Mesenchymal stem cell (in vitro differentiated cells and primary cell): ENCODE data around the gene PAPPA2.

Source experiments
- DNase-seq: peaks from one replicate; pipeline ENCODE4 v3.0.0-alpha.2; 2013
- H2AFZ ChIP-seq: one replicate; pipeline ENCODE4 v1.6.1; 2013; ENCODE audit warnings: low read depth, mild to moderate bottlenecking, control low read depth, inconsistent platforms, low read length, moderate library complexity
- H2AK5ac ChIP-seq: 2 replicates; pipeline ENCODE4 v1.6.1; 2013; ENCODE audit warnings: low read length, moderate library complexity, mild to moderate bottlenecking, inconsistent platforms; ENCODE audit not compliant: severe bottlenecking
- H2BK120ac ChIP-seq: one replicate; pipeline ENCODE4 v1.6.1; 2013; ENCODE audit warnings: low read depth, mild to moderate bottlenecking, inconsistent platforms, low read length, moderate library complexity
- H2BK12ac ChIP-seq, 2 experiments: one replicate each; pipeline ENCODE4 v1.6.1; 2013; ENCODE audit warnings: inconsistent platforms in 2 of 2, low read length in 2 of 2, mild to moderate bottlenecking in 2 of 2, moderate library complexity in 2 of 2, control low read depth in 1 of 2
- H2BK15ac ChIP-seq: one replicate; pipeline ENCODE4 v1.6.1; 2013; ENCODE audit warnings: mild to moderate bottlenecking, low read depth, inconsistent platforms; ENCODE audit not compliant: poor library complexity, severe bottlenecking
- H2BK5ac ChIP-seq: 2 replicates; pipeline ENCODE4 v1.6.1; 2013; ENCODE audit warnings: low read depth, mild to moderate bottlenecking, low read length, control low read depth, inconsistent platforms; ENCODE audit not compliant: poor library complexity, severe bottlenecking
- H3K14ac ChIP-seq, 2 experiments: one replicate each; pipeline ENCODE4 v1.6.1; 2013; ENCODE audit warnings: inconsistent platforms in 2 of 2, low read length in 2 of 2, control low read depth in 1 of 2, mild to moderate bottlenecking in 1 of 2, moderate library complexity in 1 of 2
- H3K18ac ChIP-seq, 2 experiments: one replicate each; pipeline ENCODE4 v1.6.1; 2013; ENCODE audit warnings: inconsistent platforms in 2 of 2, low read length in 2 of 2, control low read depth in 1 of 2, low read depth in 1 of 2, mild to moderate bottlenecking in 1 of 2
- H3K23ac ChIP-seq, 2 experiments: one replicate each; pipeline ENCODE4 v1.6.1; 2013; ENCODE audit warnings: inconsistent platforms in 2 of 2, low read length in 2 of 2, mild to moderate bottlenecking in 2 of 2, moderate library complexity in 2 of 2, control low read depth in 1 of 2
- H3K27ac ChIP-seq: 2 replicates; pipeline ENCODE4 v1.5.1; 2013; ENCODE audit warnings: mild to moderate bottlenecking, moderate library complexity, low read length, control low read depth, inconsistent platforms; ENCODE audit not compliant: poor library complexity, severe bottlenecking
- H3K27me3 ChIP-seq, 2 experiments: 2 replicates each; pipeline versions ENCODE4 v1.6.1 to v1.7.0; 2013; ENCODE audit warnings: low read length in 2 of 2, mild to moderate bottlenecking in 2 of 2, moderate library complexity in 2 of 2, control low read depth in 1 of 2, inconsistent platforms in 1 of 2; ENCODE audit not compliant: control insufficient read depth in 1 of 2, insufficient read depth in 1 of 2
- H3K36me3 ChIP-seq, 2 experiments: 2 replicates each; pipeline versions ENCODE4 v1.6.1 to v1.7.0; 2013; ENCODE audit warnings: low read length in 2 of 2, control low read depth in 1 of 2, inconsistent platforms in 1 of 2, low read depth in 1 of 2, mild to moderate bottlenecking in 1 of 2; ENCODE audit not compliant: insufficient read depth in 2 of 2, control insufficient read depth in 1 of 2
- H3K4ac ChIP-seq, 2 experiments: one replicate each; pipeline ENCODE4 v1.6.1; 2013; ENCODE audit warnings: inconsistent platforms in 2 of 2, low read length in 2 of 2, mild to moderate bottlenecking in 2 of 2, moderate library complexity in 2 of 2, control low read depth in 1 of 2, low read depth in 1 of 2
- H3K4me1 ChIP-seq: 2 replicates; pipeline ENCODE4 v1.6.1; 2013; ENCODE audit warnings: low read depth, low read length, control low read depth; ENCODE audit not compliant: control insufficient read depth, insufficient read depth
- H3K4me2 ChIP-seq: 2 replicates; pipeline ENCODE4 v1.6.1; 2013; ENCODE audit warnings: low read length, mild to moderate bottlenecking, inconsistent platforms; ENCODE audit not compliant: poor library complexity, severe bottlenecking
- H3K4me3 ChIP-seq, 2 experiments: 2 replicates each; pipeline versions ENCODE4 v1.5.1 to v1.7.0; 2013; ENCODE audit warnings: low read length in 2 of 2, mild to moderate bottlenecking in 2 of 2, control low read depth in 1 of 2, low read depth in 1 of 2; ENCODE audit not compliant: insufficient read depth in 1 of 2
- H3K79me1 ChIP-seq: replicated peaks from 2 replicates; pipeline ENCODE4 v1.6.1; 2013; ENCODE audit warnings: mild to moderate bottlenecking, control low read depth, low read length, inconsistent platforms; ENCODE audit not compliant: poor library complexity, severe bottlenecking
- H3K9ac ChIP-seq: 2 replicates; pipeline ENCODE4 v1.7.0; 2013; ENCODE audit warnings: mild to moderate bottlenecking, low read length, moderate library complexity
- H3K9me3 ChIP-seq: 2 replicates; pipeline ENCODE4 v1.7.0; 2013; ENCODE audit warnings: mild to moderate bottlenecking, low read length; ENCODE audit not compliant: control insufficient read depth
- H4K8ac ChIP-seq: one replicate; pipeline ENCODE4 v1.6.1; 2013; ENCODE audit warnings: inconsistent platforms, mild to moderate bottlenecking, low read length, moderate library complexity
- H4K91ac ChIP-seq: one replicate; pipeline ENCODE4 v1.6.1; 2013; ENCODE audit warnings: mild to moderate bottlenecking, low read length, inconsistent platforms
- WGBS: methylation state at CpG from one replicate; pipeline ENCODE4 v1.1.7; 2013; ENCODE audit warnings: mixed read lengths; 5-methylcytosine and 5-hydroxymethylcytosine counted together

The PAPPA2 gene

DNA sequence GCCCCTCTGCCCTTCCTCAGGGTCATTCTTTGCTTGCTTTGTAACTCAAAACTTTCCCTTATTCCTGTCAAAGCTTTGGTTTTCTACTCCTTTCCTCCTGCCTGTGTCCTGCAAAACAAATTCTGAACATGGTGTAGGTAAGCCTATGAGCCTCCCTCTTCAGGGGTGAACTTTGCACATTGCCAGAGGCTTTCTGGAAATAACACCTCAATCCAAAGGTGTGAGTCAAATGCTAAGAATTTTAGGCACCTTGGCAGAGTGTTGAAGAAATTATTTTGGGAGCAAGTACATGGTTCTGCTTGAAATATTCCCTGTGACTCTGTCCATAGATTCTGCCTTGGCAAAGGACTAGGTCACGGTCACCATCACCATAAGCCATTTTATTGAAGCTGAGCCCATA lies 70.0 kb downstream of the PAPPA2 start:
- no peak overlapping the region for H3K4me3 ChIP-seq
- H2BK120ac ChIP-seq, result no peak overlapping the region
- H2BK12ac ChIP-seq, result no peak overlapping the region
- H2BK15ac ChIP-seq, result no peak overlapping the region
- H3K4ac ChIP-seq, result no peak overlapping the region
- H3K27me3 ChIP-seq, result peaks cover 0 to 7% of the 10 kb centered on the region in 2 experiments
- H3K79me1 ChIP-seq, result no peaks in the 10 kb centered on the region
- H2AK5ac ChIP-seq, result no peak overlapping the region
- no peak overlapping the region for H3K14ac ChIP-seq
- no peak overlapping the region for H2BK5ac ChIP-seq
- no peaks in the 10 kb centered on the region for H3K36me3 ChIP-seq
- no peaks in the 10 kb centered on the region for H3K9me3 ChIP-seq
- WGBS, result 80% methylated on average over 1 of the region's 1 CpG
- no peak for DNase-seq
- H3K4me1 ChIP-seq, result no peaks in the 10 kb centered on the region
- H4K8ac ChIP-seq, result no peak overlapping the region
- no peak overlapping the region for H3K4me2 ChIP-seq
- H3K18ac ChIP-seq, result no peak overlapping the region
- no peak overlapping the region for H2AFZ ChIP-seq
- H3K9ac ChIP-seq, result no peak overlapping the region
- no peak overlapping the region for H4K91ac ChIP-seq
- H3K23ac ChIP-seq, result no peak overlapping the region
- no peak overlapping the region for H3K27ac ChIP-seq

DNA sequence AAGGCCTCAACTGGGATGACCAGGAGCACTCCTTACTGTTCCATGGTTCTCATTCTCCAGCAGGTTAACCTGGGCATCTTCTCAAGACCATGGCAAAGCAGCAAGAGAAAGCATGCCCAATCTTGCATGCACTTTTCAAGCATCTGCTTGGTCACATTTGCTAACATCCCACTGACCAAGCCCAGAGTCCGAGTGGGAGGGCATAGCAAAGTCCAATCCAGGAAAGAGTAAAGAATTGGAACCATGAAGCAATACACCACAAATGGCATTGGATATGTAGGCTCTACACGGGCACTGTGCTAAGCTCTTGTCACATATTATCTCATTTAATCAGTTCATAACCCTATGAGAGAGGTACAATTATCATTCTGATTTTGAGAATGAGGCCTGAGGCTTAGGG lies 73.6 kb downstream of the PAPPA2 start:
- Histone ChIP-seq H2BK5ac (no peak overlapping the region), H3K36me3 (no peaks in the 10 kb centered on the region), H3K4me2 (no peak overlapping the region), H2AFZ (no peak overlapping the region), H3K18ac (no peak overlapping the region), H3K27me3 (no peaks in the 10 kb centered on the region), H3K14ac (no peak overlapping the region), H3K9me3 (peaks cover 4% of the 10 kb centered on the region), H4K91ac (no peak overlapping the region), H3K4me1 (no peaks in the 10 kb centered on the region), H3K23ac (no peak overlapping the region), H3K4ac (no peak overlapping the region), H3K9ac (no peak overlapping the region), H2AK5ac (no peak overlapping the region), H3K27ac (no peak overlapping the region), H4K8ac (no peak overlapping the region), H2BK15ac (no peak overlapping the region), H3K4me3 (no peak overlapping the region), H2BK12ac (no peak overlapping the region), H2BK120ac (no peak overlapping the region), H3K79me1 (no peaks in the 10 kb centered on the region)
- 42% methylated on average over 1 of the region's 2 CpGs for WGBS
- DNase-seq, result no peak

DNA sequence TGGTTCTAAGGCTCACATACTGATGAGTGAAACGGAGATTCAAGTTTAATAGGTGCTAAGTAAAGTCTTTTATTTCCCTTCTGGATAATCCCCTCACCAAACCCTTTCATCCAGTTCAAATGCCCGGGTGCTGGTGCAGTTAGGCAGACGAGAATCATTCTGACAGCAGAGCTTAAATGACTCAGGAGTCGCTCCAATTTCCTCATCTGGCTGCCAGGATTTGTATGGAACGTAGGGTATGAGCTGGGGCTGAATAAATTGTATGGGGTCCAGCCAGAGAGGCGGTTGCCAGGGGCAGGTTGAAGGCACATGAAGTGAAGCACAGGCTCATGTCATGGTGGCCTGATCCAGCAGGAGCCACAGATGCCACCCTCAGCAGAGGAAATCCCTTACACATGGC lies 76.0 kb downstream of the PAPPA2 start:
- DNase-seq, result no peak

DNA sequence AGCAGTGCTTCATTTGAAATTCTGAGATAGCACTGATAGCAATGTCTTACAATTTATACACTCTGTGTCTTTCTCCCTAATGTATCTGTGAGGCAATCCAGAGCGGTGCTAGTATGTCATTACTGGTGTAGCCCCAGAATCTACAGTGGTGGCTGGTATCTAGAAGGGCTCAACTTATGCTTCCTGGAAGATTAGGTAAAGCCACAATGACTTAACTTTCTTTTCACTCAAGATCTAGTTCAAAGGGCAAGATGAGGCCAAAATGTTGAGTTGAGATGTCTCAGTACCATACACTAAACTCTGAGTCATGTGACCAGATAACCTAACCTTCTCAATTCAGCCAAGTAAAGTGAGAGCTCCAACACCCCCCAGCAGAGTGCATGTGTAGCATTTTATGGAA lies 77.5 kb downstream of the PAPPA2 start:
- no peak overlapping the region for H2BK5ac ChIP-seq
- no peaks in the 10 kb centered on the region for H3K4me1 ChIP-seq
- no peak overlapping the region for H2BK12ac ChIP-seq
- no peak overlapping the region for H4K8ac ChIP-seq
- no peak overlapping the region for H3K9ac ChIP-seq
- H3K79me1 ChIP-seq, result no peaks in the 10 kb centered on the region
- no peak for DNase-seq
- no peak overlapping the region for H3K14ac ChIP-seq
- H2BK120ac ChIP-seq, result no peak overlapping the region
- no peak overlapping the region for H2BK15ac ChIP-seq
- no peak overlapping the region for H3K4me2 ChIP-seq
- no peak overlapping the region for H3K23ac ChIP-seq
- no peak overlapping the region for H2AFZ ChIP-seq
- H4K91ac ChIP-seq, result no peak overlapping the region
- peaks cover 20% of the 10 kb centered on the region for H3K9me3 ChIP-seq
- H3K18ac ChIP-seq, result no peak overlapping the region
- H3K27ac ChIP-seq, result no peak overlapping the region
- WGBS, result 70% methylated on average over 1 of the region's 1 CpG
- H2AK5ac ChIP-seq, result no peak overlapping the region
- no peak overlapping the region for H3K4ac ChIP-seq
- no peaks in the 10 kb centered on the region for H3K27me3 ChIP-seq
- H3K4me3 ChIP-seq, result no peak overlapping the region
- no peaks in the 10 kb centered on the region for H3K36me3 ChIP-seq

More for the DNA sequence above, 76.0 kb downstream of the PAPPA2 start:
- no peak overlapping the region for H3K14ac ChIP-seq
- H3K23ac ChIP-seq, result no peak overlapping the region
- no peak overlapping the region for H2BK120ac ChIP-seq
- H2BK12ac ChIP-seq, result no peak overlapping the region
- H3K4ac ChIP-seq, result no peak overlapping the region
- no peak overlapping the region for H3K4me2 ChIP-seq
- H4K91ac ChIP-seq, result no peak overlapping the region
- no peak overlapping the region for H3K9ac ChIP-seq
- H3K36me3 ChIP-seq, result no peaks in the 10 kb centered on the region
- no peak overlapping the region for H3K27ac ChIP-seq
- no peaks in the 10 kb centered on the region for H3K4me1 ChIP-seq
- no peak overlapping the region for H3K4me3 ChIP-seq
- H3K9me3 ChIP-seq, result peaks cover 20% of the 10 kb centered on the region
- H2AK5ac ChIP-seq, result no peak overlapping the region
- no peak overlapping the region for H2BK5ac ChIP-seq
- H2BK15ac ChIP-seq, result no peak overlapping the region
- H3K79me1 ChIP-seq, result no peaks in the 10 kb centered on the region
- H3K18ac ChIP-seq, result no peak overlapping the region
- H3K27me3 ChIP-seq, result no peaks in the 10 kb centered on the region
- no peak overlapping the region for H2AFZ ChIP-seq
- no peak overlapping the region for H4K8ac ChIP-seq
- WGBS, result 49% methylated on average over 5 of the region's 6 CpGs
